Hepatic stellate cell (primary cell): ENCODE results near the gene GLRA3.
"Not testable (repeated sequence)": the region's sequence is repeated elsewhere in the genome, so short reads cannot be mapped to it uniquely, and the experiment has no call there.

ENCODE experiments used
- DNase-seq: peaks from one replicate; pipeline ENCODE4 v3.0.0; 2011; ENCODE audit warnings: low spot score

Gene GLRA3

DNA sequence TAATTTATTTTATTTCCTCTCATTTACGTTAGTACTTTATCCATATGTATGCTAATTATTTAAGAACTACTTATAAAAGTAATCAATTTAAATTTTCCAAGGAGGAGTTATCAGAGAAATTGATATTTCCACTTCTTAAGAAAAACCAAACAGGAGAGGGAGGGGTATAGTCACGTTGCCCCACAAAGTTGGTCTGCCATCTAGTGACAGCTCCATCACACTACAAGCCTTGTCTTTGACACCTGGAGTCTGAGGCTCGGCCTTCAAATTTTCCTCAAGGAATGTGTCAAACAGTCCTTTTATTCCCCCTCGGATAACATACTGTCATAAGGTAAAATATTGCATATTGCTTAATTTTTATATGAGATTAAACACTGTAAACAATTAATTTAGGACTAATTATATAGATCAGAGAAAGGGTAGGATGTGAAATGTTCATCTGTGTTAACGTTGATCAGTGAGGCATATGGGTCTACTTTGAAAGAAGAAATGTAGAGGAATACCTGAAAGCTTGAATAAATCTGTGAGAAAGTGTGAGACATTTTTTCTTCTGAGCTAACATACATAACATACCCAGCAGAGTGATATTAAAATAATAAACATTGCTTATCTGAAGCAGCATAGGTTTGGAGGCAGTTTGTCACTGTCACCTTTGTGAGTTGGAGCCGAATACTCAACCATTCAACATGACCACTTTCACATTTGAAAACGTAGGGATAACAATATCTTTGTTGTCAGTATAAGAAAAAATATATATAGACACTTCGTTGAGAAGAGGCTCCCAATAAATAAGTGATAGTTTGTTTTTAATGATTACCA, 114.4 kb downstream of the GLRA3 start:
- peak; percentile 18 for DNase-seq

DNA sequence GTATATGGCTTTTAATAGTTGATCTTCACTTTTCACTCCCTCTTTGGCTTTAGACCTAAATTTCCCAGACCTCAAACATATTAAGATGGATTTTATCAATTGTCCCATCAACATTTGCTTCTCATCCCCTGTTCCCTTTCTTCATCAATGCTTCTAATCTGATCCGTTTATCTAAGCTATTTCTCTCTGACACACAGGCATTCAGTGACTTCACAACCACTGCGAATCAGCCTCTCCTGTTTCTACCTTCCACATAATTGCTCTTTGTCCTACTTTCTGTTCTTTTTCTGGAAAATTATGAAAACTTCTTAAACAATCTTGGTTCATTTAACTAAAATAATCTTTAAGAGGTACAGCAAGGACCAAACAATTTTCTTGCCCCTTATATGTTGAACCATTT, 115.2 kb downstream of the GLRA3 start:
- no peak for DNase-seq

DNA sequence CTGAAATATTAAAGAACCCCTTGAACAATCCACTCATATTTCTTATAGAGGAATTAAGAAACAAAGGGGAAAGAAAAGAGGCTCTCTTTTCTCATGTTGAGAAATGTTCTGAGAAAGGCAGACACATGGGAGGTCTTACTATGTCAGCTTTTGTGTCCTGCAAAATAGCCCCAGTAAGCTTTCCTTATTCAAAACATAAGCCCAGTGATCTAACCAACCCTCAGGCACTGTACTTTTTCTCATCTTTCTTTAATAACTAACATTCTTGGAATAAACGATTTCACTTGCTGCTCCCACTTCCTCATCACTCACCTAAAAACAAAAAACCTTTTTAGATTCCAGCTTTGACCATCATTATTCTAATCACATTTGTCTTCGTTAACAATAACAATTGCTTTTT, 115.9 kb downstream of the GLRA3 start:
- no peak for DNase-seq

DNA sequence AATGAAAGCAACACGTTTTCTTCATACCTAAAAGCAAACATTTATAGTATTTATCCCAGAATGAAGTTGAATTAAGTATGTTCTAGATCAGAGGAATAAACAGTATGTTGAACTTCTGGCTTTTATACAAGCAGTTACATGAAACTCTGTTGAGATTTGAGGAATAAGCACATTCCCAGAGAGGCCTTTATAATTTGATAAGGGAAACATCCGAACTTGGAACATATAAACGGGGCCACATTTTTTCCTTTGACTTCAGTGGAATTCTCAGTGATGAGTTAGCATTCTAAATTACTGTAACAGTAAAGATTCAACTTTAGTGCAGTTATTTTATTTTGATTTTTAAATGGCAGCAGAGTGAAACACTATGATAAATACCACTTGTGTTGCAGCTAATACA, 119.5 kb downstream of the GLRA3 start:
- DNase-seq = no peak

DNA sequence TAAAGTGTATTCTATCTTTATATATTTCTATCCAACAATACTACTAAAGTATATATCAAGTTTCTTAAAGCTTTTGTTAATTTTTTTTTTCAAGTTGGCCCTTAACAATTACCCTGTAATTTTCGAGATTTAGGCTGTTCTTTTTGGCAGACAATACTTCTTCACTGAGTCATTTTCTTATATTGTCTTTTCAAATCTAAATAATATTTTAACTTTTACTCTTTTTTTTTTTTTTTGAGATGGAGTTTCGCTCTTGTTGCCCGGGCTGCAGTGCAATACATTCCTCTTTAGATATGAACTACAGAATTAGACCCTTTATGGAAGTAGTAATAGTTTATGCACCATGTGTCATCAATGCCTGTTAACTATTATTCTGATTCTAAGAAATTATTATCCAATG, 120.7 kb downstream of the GLRA3 start:
- DNase-seq = no peak

DNA sequence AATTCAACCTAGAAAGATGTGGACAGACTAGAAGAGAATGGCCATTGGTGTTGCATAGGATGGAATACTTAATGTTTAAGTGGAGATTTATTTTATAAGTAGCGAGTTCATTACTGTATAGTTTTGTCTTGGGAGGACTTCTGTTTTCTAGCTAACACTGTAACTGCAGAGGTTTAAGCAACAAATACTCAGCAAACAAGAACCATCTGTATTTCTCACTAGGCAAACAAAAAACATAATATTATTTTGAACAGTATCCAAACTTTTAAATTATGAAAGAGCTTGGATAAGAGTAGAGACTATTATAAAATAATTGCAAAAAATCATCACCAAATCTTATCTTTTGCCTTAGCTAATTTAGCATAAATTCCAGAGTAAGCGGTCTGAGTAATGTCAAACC, 121.1 kb downstream of the GLRA3 start:
- DNase-seq = no peak

DNA sequence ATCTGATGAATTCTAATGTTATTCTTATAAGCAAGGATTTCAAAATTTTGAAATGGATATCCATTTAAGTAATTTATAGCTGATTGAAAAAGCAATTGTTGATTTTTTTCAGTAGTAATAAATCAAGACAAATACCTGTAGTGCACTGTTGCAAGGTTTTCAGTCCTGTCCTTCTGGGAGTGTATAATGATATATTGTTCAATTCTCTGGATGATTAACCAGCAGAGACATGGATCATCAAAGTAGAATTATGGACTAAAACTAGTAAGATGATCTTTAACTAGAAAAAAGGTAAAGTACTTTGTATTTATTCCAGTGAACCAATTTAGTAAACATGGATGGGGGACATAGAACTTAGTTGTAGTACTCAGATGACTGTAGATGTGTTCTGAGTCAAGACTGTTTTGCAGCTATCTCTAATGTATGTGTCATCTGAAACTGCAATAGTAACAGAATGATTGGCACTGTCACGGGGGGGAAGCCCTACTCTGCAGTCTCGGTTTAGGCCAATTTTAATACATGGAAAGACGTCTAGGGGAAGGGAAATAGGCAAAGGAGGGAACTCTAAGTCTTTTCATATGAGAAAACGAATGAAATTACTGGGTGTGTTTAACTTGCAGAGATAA, 121.9 kb downstream of the GLRA3 start:
- no peak for DNase-seq

DNA sequence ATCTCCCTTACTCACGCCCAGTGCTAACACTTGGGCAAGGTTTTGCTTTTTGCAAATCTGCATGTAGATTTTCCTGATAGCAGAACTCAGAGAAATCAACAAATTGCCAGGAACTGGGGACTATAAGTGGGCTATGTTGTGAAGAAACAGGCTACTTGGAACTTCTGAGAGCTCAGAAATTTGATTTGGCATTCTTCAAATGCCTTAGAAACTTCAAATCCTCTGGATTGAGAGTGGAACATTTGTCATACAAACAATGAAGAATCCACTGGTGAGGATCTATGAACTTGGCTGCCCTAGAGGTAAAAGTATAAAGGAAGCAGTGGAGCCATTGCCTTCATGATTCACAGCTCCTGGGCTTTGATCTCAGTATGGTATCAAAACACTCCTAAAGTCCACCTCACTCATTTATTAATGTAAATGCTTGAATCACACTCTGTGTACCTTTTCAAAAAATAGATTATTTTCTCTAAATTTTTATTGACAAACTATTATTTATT, 126.0 kb downstream of the GLRA3 start:
- DNase-seq = no peak

DNA sequence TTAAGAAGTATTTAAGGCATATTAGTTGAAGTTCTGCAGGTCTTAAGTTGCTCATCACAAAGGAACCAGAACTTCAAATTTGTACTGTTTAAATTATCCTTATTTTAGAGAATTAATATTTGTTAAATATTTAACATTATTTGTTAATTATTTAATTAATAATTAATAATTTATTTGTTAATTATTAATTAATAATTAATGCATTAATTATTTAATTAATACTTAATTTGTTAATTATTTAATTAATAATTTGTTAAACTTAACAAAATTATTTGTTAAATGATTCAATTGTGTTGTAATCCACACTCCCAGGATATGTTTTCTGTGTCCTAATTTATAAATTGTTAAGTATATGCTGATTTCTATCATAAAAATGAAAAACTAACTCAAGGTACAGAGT, 129.4 kb downstream of the GLRA3 start:
- DNase-seq = no peak

DNA sequence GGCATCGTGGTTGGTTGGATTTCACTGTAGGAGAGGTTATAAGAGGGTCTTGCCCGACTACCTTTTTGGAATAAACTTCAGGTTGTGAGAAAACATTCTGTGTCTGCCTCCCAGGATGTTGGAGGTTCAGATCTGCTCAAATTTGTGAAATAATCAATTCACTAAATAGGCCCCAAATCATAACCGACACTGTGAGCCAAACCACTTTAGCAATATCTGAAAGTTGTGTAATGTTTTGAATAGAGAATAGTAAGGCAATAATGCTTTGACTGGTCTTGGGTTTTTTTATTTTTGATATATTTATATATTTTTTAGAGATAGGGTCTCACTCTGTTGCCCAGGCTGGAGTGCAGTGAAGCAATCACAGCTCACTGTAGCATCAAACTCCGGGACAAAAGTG, 131.2 kb downstream of the GLRA3 start:
- no peak for DNase-seq

DNA sequence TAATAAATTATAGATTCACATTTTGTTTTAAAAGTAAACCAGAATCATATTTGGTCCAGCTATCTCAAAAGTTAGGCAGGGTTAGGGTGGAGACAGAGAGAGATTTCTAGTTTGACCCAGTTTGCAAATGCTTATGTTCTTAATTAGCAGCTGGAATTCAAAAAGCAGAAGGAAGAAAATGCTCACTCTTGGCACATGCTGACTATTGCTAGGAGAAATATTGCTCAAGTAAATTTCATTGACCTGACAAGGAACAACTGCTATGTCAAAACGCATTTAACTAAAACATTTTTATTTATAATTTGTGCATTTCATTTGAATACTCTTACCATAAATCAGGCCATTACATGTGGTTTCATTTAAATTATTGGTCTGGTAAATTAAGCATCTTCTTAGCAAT, 131.8 kb downstream of the GLRA3 start:
- DNase-seq = no peak

DNA sequence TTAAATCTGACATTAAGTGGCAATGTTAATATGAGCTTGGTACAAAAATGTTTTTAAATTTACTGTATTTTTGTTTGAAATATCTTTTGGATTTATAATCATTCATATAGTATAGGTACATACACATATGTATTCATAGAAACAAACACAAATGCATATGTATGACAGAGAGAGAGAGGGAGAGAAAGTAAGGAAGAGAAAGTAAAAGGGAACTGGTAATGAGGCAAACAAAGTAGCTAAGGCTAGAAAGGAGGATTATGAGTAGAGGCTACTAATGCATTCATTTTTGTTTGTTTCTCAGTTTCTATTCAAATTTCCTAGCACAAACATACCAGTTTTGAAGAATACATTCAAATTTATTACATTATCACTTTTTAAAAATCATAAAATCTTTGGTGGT, 132.4 kb downstream of the GLRA3 start:
- no peak for DNase-seq

DNA sequence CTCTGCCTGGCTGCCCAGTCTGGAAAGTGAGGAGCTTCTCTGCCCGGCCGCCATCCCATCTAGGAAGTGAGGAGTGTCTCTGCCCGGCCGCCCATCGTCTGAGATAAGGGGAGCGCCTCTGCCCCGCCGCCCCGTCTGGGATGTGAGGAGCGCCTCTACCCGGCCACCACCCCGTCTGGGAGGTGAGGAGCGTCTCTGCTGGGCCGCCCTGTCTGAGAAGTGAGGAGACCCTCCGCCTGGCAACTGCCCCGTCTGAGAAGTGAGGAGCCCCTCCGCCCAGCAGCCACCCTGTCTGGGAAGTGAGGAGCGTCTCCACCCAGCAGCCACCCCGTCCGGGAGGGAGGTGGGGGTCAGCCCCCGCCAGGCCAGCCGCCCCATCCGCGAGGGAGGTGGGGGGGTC, 137.2 kb downstream of the GLRA3 start:
- not testable (repeated sequence) for DNase-seq

DNA sequence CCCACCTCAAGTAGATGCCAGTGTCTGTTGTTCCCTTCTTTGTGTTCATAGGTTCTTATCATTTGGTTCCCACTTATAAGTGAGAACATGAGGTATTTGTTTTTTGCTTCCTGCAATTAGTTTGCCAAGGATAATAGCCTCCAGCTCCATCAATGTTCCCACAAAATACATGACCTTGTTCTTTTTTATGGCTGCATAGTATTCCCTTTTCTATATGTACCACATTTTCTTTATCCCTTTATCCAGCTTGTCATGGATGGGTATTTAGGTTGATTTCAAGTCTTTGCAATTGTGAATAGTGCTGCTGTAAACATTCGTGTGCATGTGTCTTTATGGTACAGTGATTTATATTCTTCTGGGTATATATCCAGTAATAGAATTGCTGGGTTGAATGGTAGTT, 138.4 kb downstream of the GLRA3 start:
- no peak for DNase-seq

DNA sequence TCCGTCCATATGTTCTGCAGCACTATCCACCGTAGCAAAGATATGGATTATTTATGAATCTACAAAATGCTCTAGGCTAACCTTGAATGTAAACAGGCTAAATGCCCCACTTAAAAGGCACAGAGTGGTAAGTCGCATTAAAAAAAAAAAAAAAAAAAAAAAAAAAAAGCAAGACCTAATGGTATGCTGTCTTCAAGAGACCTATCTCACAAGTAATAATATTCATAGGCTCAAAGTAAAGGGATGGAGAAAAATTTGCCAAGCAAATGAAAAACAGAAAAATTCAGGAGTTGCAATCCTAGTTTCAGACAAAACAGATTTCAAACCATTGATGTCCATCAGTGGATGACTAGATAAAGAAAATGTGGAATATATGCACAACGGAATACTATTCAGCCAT, 139.4 kb downstream of the GLRA3 start:
- no peak for DNase-seq

DNA sequence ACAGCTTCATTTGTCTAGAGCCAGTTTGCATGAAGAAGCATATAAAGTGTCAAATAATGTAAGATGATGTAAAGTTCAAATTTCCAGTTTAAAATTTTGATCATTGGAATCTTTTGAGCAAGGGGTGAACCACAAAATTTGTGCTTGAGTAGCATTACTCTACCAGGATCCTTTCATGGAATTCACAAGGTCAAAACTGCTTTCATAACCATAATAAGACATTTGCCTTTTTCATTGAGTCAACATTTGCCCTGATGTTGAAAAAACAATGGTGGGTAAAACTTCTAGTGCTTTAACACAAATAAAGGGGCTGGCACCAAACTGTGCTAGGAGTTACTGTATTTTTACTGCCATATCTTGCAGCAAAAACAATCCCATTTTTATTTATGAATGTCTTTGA, 142.2 kb downstream of the GLRA3 start:
- no peak for DNase-seq

DNA sequence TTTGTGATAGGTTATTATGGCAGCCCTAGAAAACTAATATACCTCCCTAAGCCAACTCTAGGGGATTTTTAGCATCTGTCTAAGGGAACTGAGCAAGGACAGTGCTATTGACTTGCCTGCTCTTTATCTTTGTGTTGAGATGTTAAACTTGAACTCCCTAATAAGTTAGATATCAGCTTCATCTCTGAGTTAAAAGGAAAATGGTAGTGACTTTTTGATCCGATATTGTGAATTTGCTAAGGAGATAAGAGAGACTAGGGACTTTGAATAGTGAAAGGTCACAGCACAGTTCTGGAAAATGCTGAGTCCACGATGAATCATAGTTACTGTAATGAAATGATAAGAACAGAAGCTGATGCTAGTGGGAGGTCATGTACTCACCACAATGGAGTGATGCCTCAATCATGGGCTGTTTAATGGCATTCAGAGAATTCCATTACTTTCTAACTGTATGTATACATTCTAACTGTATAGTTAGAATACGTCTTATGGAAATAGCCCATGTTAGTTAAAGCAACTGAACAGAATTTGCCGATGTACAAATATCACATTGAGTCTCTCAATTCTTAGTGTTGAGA, 147.2 kb downstream of the GLRA3 start:
- DNase-seq = no peak

DNA sequence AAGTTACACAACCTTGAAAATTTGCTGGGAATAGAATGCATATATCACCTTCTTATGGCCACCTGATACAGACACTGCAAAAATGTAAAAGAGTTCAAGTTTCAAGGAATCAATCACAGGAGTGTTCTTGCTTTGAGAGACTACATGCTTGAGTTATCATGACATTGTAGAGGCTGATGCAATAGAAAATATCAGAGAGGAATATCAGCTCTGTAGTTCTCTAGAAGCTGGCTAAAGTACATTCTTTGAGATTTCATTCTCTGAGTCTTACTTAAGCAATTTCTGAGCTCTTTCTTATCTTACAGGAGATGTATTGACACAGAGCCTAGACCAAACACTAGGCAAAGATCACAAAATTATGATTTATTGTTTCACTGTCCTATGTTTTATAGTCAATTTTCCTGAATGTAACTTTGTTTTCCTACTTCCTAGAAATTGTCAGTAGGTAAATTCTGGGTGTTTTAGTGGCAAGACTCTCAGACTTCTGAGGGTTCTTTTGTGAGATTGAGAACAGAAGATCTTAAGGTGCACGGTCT, 154.7 kb downstream of the GLRA3 start:
- no peak for DNase-seq

DNA sequence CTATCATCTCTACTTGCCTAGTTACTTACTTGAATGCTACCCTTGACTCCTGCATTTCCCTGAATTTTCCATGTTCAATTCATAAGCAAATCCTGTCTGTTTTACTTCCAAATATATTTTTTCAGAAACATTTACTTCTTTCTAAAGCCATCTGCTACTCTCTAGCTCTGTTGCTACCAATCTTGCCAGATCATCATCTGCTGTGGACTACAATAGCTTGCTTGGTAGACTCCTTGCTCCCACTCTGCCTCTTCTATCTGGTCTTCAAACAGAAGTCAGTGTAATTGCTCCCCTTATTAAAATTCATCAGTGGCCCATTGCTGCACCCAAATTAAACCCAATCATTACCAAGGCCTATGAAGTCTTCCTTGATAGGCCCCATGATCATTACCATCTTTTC, 155.2 kb downstream of the GLRA3 start:
- DNase-seq = no peak

DNA sequence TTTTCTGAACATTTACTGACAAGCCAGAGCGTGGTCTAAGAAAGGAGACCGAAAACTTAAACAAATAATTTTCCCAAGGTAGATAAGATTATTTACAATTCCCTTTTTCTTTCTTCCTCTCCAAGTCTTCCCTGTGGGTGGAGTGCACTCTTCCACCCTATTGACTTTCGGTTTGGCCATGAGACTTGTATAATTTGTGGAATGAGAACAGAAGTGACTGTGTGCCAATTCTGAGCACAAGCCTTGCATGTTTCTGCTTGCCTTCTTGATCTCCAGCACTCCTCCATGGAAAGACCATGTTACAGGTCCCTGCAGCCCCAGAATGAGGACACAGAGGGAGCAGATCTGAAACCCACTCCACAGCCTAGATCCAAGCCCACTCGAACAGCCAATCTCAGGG, 156.8 kb downstream of the GLRA3 start:
- no peak for DNase-seq

DNA sequence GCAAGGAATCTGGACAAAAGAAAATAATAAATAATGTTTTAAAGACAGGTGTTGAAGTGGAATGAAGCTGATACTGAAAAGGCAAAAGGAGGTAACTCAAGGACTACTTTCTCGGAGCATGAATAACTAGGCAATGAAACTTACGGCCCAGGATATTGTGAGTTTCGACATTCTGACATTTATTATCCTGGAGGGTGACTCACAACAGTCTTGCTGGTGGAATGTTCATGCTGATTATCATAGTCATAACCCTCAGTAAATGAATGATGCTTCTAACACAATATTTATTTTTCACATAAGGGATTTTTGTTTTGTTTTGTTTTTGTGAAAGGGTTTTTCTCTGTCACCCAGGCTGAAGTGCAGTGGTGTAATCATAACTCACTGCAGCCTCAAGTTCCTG, 159.8 kb downstream of the GLRA3 start:
- peak; percentile 14 for DNase-seq

DNA sequence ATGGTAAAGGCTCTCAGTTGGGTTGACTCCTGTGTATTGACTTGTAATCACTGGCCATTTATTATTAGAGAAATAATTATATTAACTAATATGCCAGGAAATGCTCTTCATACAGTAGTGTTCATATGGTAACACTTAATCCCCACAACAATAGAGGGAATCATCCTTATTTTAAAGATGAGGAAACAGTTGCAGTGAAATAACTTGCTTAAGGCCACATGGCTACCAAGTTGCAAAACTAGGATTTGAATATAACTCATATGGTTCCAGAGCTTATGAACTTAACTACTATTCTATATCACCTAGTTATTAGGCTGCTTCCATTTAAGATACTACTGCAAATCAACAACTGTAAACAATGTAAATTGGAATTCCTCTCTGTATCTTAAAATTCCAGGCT, 163.2 kb downstream of the GLRA3 start:
- DNase-seq = no peak

DNA sequence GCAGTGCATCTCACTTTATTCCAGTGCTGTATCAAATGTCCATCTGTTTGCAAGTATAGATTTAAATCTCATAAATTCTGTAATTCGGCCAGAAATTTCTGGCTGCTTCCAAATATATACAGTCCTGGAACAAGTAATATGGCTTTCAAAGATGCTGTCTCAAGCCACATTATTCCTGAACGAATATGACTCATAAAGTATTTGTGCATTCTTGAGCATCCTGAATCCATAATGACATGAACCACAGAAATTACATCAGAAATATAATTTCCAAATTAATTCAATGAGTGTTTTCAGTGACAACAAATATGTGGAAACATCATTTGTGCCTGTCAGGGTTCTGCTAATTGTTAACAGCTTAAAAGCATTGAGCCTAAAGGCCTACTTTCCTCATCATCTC, 165.8 kb downstream of the GLRA3 start:
- no peak for DNase-seq
